T follicular helper cell (primary cell): ENCODE measurements around the gene ZBP1.

Experiments used
- DNase-seq: peaks from one replicate; pipeline ENCODE4 v3.0.0-alpha.2; 2020; ENCODE audit warnings: low read depth
- total RNA-seq, 2 experiments: gene quantifications; one replicate each; lab custom pipeline; 2026; lab: John Stamatoyannopoulos, UW

ZBP1 gene
- total RNA-seq: 0.43 to 7.9 reads per million in 2 experiments

GRCh38 chr20:57620274-57620990 lies at the start of gene ZBP1:
Gene ZBP1, minus strand, starts transcription at chr20:57620426. Its CDS starts 131 bp downstream, at chr20:57620295.
- DNase-seq: peak; percentile 17

- no peak for DNase-seq
Observed at GRCh38 chr20:57669632-57670031, 49.4 kb upstream of the ZBP1 start.

- no peak for DNase-seq
Observed at GRCh38 chr20:57667924-57668782, 47.9 kb upstream of the ZBP1 start.

GRCh38 chr20:57667388-57667787 lies 47.2 kb upstream of the ZBP1 start:
- DNase-seq: no peak

- no peak for DNase-seq
Observed at GRCh38 chr20:57666834-57667157, 46.6 kb upstream of the ZBP1 start.

GRCh38 chr20:57666106-57666833 lies 46.0 kb upstream of the ZBP1 start:
- no peak for DNase-seq

GRCh38 chr20:57665589-57665971 lies 45.4 kb upstream of the ZBP1 start:
- DNase-seq: no peak

- DNase-seq: no peak
Observed at GRCh38 chr20:57664924-57665588, 44.8 kb upstream of the ZBP1 start.

GRCh38 chr20:57664476-57664875 lies 44.2 kb upstream of the ZBP1 start:
- no peak for DNase-seq

GRCh38 chr20:57663681-57664451 lies 43.6 kb upstream of the ZBP1 start:
- no peak for DNase-seq

GRCh38 chr20:57663241-57663640 lies 43.0 kb upstream of the ZBP1 start:
- no peak for DNase-seq

GRCh38 chr20:57662456-57663240 lies 42.4 kb upstream of the ZBP1 start:
- DNase-seq: no peak

GRCh38 chr20:57661746-57662455 lies 41.7 kb upstream of the ZBP1 start:
- no peak for DNase-seq

- DNase-seq: no peak
Observed at GRCh38 chr20:57660922-57661745, 40.9 kb upstream of the ZBP1 start.

- DNase-seq: no peak
Observed at GRCh38 chr20:57660181-57660921, 40.1 kb upstream of the ZBP1 start.

GRCh38 chr20:57659517-57660180 lies 39.4 kb upstream of the ZBP1 start:
- no peak for DNase-seq

- DNase-seq: no peak
Observed at GRCh38 chr20:57658833-57659516, 38.7 kb upstream of the ZBP1 start.
